ENCODE measurements around the gene SSX5.
"Not testable (repeated sequence)": the region's sequence is repeated elsewhere in the genome, so short reads cannot be mapped to it uniquely, and the experiment has no call there.

Gene SSX5

GRCh38 chrX:48196745-48197201, at the start of gene SSX5:
Gene SSX5, minus strand, starts transcription at chrX:48196795. Its CDS starts 1,437 bp downstream, at chrX:48195358.
- DNase-seq (ENCODE audit: low read depth in 2 of 2): no peak

- DNase-seq (ENCODE audit: low read depth in 2 of 2): not testable (repeated sequence)
Observed at GRCh38 chrX:48224196-48224595, 27.6 kb upstream of the SSX5 start.

- DNase-seq (ENCODE audit: low read depth in 2 of 2): not testable (repeated sequence)
Observed at GRCh38 chrX:48214341-48214740, 17.7 kb upstream of the SSX5 start.

DNA sequence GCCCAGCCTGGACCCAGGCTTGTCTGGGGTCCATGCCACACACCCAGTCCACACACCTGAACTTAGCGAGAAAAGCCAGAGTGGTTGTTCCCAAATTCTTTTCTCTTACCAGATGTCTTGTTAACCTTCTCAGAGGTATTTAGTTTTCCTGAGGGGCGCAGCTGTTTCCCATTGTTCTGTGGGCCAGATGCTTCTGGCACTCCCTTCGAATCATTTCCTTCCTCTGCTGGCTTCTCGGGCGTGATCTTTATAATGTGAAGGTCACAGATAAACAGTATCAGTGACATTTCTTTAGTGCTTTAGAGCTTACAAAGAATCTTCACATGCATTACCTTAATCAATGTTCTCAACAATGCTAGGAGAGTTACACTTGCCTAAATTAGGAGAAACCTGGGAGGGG, 6.6 kb downstream of the SSX5 start:
- DNase-seq (ENCODE audit: low read depth in 2 of 2): not testable (repeated sequence)

DNA sequence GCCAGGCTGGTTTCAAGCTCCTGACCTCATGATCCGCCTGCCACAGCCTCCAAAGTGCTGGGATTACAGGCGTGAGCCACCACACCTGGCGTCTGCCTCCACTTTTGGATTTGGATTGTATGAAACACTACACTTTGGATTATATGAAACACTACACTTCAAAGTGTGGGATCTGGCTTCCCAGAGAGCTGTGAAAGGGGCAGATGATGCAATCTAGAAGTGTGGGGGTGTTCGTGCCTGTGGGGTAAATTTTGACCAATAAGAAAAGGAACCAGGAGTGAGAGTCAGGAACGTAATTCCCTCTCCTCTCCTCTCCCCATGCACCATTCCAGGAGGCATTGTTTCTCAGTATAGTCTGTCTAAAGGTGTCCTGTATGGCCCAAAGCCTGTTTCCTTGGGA, 14.7 kb downstream of the SSX5 start:
- not testable (repeated sequence) for DNase-seq (ENCODE audit: low read depth in 2 of 2)

GRCh38 chrX:48180811-48181210, 15.8 kb downstream of the SSX5 start:
- DNase-seq (ENCODE audit: low read depth in 2 of 2): no peak

GRCh38 chrX:48179691-48180090, 16.9 kb downstream of the SSX5 start:
- no peak for DNase-seq (ENCODE audit: low read depth in 2 of 2)

DNA sequence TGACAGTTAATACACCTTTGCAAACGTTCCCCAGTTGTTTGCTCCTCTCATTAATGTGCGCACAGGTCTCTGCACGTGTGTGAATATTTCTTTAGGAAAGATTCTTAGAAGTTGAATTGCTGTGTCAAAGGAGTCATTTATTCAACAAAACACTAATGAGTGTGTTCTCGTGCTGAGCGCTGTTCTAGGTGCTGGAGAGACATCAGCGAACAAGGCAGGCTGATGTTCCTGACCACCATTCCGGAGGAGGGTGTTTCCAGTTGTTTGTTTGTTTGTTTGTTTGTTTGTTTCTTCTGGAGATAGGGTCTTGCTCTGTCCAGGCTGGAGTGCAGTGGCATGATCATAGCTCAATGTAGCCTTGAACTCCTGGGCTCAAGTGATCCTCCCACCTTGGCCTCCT, 30.3 kb downstream of the SSX5 start:
- not testable (repeated sequence) for DNase-seq (ENCODE audit: low read depth in 2 of 2)

- no peak for DNase-seq (ENCODE audit: low read depth in 2 of 2)
Observed at GRCh38 chrX:48165241-48165640, 31.4 kb downstream of the SSX5 start.

DNA sequence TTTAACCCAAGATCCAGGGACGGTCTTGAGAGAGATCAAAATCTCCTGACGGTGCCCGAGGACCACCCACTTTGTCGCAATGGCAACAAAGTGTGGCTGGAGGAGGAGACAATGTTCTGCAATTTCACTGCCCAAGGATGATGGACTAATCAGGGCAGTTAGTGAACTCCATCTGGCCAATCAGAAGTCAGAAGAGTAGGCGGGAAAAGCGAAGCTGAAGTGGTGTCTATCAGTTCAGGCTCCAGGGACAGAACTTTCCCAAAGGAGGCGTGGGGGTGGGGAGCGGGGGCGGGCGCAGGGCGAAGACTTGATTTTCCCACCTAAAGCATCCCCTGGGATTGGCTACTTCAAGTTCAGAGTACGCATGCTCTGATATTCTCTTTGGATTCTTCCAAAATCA, 40.6 kb downstream of the SSX5 start:
- DNase-seq (ENCODE audit: low read depth in 2 of 2): no peak

GRCh38 chrX:48154796-48155195, 41.8 kb downstream of the SSX5 start:
- DNase-seq (ENCODE audit: low read depth in 2 of 2): no peak

GRCh38 chrX:48153769-48154168, 42.8 kb downstream of the SSX5 start:
- no peak for DNase-seq (ENCODE audit: low read depth in 2 of 2)

DNA sequence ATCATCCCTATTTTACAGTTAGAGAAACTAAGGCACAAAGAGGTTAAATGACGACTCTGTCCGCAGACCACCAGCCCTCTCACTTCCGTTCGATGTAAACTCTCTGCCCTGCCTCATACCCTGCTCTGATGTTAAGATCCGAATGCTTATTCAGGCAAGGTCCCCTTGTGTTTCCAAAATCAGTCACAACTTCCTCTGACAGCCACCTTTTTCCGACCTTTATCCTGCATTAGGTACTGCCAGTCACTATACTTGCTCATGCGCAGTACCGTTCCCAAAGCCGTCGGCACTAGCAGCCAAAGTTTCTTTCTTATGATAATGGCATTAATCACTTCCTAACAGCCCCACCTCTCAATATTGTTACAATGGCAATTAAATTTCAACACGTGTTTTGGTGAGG, 53.9 kb downstream of the SSX5 start:
- DNase-seq (ENCODE audit: low read depth in 2 of 2): not testable (repeated sequence)

- DNase-seq (ENCODE audit: low read depth in 2 of 2): not testable (repeated sequence)
Observed at GRCh38 chrX:48141810-48142508, 54.6 kb downstream of the SSX5 start.

DNA sequence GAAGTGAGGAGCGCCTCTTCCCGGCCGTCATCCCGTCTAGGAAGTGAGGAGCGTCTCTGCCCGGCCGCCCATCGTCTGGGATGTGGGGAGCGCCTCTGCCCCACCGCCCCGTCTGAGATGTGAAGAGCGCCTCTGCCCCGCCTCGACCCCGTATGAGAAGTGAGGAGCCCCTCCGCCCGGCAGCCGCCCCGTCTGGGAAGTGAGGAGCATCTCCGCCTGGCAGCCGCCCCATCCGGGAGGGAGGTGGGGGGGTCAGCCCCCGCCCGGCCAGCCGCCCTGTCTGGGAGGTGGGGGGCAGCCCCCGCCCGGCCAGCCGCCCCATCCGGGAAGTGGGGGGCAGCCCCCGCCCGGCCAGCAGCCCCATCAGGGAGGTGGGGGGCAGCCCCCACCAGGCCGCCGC, 57.5 kb downstream of the SSX5 start:
- not testable (repeated sequence) for DNase-seq (ENCODE audit: low read depth in 2 of 2)

All from fibroblast of skin of left quadriceps (primary cell).